ENCODE measurements around the gene FLOT1.

Gene FLOT1

DNA sequence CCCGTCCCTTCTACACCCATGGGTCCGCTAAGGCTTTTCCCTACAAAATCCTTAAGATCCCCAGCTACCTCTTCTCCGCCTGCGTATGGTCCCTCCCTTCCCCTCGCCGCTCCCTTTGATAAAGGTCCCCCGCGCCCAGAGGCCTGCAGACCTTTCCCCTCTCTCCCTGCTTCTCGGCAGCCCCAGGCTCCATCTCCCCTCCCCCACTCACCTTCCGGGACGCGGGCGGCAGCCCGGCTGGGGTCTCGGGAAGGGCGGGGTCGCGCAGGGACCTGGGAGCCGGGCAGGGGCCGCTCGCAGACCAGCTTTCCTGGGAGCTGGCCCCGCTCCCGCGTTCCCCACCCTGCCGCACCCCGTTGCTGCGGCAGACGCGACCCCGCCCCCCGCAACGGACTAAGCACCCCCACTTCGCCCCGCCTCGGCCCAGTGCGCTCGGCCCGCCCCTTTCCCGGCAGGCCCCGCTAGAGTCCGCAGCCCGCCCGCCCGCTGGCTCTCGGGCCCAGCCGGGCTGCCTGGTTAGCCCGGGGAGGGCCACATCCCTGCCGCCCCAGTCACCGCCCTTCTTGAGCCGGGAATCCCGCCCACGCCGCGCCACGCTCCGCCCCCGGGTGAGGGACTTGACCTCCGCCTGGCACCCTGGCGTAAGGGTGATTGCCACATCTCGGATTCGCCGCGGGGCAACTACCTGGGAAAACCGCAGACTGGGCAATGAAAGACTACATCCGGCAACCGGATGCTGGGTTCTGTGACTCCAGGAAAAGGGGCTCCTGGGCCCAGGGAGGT is at the start of gene FLOT1:
TSS of gene FLOT1 (minus strand) at position 372 of the 783 bp plus-strand sequence. CDS start 498 bp downstream, outside the sequence.
- Histone ChIP-seq H3K9me3 (no peaks in the 10 kb centered on the region), H3K36me3 (peaks cover 38% of the 10 kb centered on the region), H3K27me3 (no peaks in the 10 kb centered on the region), H3K4me2 (peak within 1 kb of the TSS; percentile 99), H3K4me3 (peak within 1 kb of the TSS; percentile 91), H3K27ac (peak within 1 kb of the TSS; percentile 94), H3K4me1 (peaks cover 61% of the 10 kb centered on the region), H4K20me1 (peaks cover 38% of the 10 kb centered on the region), H3K9ac (peak within 1 kb of the TSS; percentile 92)
- TF ChIP-seq Cebpa-rat (IDR thresholded peaks at IDR 0.05) = peak; percentile 85

DNA sequence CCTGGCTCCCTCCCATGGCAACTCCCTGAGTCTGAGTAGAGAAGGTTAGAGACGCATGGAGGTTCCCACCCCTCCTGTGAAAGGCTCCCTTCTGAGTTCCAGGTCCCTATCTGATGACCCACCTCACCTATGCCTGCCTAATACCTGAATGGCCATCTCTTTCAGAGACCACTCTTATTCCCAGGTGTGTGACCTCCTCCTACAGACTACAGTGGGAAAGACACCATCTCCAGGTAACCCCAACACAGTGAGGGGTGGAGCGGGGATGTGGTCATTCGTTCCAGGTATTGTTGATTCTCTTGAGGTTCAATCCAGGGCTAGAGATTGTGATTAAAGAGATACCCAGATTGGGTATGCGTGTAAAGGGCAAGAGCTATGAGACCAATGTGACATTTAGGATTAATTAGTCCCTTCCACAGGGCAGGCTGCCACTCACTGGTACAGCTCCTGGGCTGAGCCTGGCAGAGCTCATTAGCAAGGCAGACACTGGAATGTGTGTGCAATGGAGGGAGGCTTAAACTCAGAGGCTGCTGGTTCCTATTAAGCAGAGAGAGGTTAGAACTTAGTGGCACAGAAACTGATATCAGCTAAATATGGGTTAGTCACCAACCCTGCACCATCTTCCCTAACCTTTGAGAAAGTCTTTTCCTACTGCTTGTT is 48.4 kb upstream of the FLOT1 start:
- Histone ChIP-seq H3K9ac (no peak overlapping the region), H3K4me1 (peaks cover 75% of the 10 kb centered on the region), H3K27ac (no peak overlapping the region), H3K27me3 (no peaks in the 10 kb centered on the region), H3K36me3 (no peaks in the 10 kb centered on the region), H3K4me3 (no peak overlapping the region), H3K4me2 (peak overlapping the region; percentile 18; the same call in 1 of the 2 replicates), H4K20me1 (no peaks in the 10 kb centered on the region), H3K9me3 (no peaks in the 10 kb centered on the region)
- no peak for TF ChIP-seq Cebpa-rat (IDR thresholded peaks at IDR 0.05)

DNA sequence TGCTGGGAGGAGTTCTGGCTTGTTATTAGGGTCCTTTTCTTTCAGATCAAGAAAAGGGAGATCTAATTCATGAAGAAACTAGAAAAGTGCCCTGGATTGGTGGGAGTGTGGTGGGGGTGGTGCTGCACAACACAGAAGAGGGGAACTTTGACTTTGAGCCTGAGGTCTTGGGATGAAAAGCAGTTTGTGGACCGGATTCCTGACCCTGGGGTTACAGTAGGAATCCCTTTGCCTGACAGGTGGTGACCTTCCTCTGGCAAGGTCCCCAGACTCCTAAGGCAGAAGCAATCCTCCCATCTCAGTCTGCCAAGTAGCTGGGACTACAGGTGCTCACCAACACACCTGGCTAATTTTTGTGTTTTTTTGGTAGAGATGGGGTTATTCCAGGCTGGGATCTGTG is 47.1 kb upstream of the FLOT1 start:
- H3K27me3 ChIP-seq = no peaks in the 10 kb centered on the region
- no peak for TF ChIP-seq Cebpa-rat (IDR thresholded peaks at IDR 0.05)
- no peaks in the 10 kb centered on the region for H3K36me3 ChIP-seq
- H3K9me3 ChIP-seq = peaks cover 6% of the 10 kb centered on the region
- peak overlapping the region; percentile 71 for H3K4me2 ChIP-seq
- H4K20me1 ChIP-seq = no peaks in the 10 kb centered on the region
- no peak overlapping the region for H3K4me3 ChIP-seq
- no peak overlapping the region for H3K27ac ChIP-seq
- peaks cover 79% of the 10 kb centered on the region for H3K4me1 ChIP-seq
- no peak overlapping the region for H3K9ac ChIP-seq

- no peak for TF ChIP-seq Cebpa-rat (IDR thresholded peaks at IDR 0.05)
- Histone ChIP-seq H3K9me3 (peaks cover 9% of the 10 kb centered on the region), H3K4me2 (peak overlapping the region; percentile 71), H3K4me3 (no peak overlapping the region), H3K9ac (no peak overlapping the region), H3K27ac (no peak overlapping the region), H3K27me3 (no peaks in the 10 kb centered on the region), H3K4me1 (peaks cover 64% of the 10 kb centered on the region), H4K20me1 (no peaks in the 10 kb centered on the region), H3K36me3 (no peaks in the 10 kb centered on the region)
Measured at GRCh38 chr6:30787954-30788353, 45.5 kb upstream of the FLOT1 start.

DNA sequence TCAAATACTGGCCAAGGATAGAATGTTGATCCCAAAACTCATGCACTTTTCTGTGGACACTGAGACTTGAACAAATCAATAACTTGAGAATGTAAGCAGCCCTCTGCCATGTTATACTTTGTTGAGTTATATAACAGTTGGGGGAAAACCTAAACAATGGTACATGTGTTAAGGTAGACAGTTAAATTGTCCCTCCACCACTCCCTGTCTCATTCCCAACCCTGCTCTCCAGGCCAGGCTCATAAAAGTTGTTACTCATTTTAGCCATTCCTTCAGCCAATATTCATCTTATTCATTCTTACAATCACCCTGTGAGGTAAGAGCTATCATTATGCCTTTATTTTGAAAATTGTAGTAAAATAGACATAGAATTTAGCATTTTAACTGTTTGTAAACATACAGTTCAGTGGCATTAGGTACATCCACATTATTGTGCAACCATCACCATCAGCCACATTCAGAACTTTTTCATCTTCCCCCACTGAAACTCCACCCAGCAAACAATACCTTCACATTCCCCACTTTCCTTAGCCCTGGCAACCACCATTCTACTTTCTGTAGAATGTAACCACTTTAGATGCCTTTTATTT is 40.0 kb upstream of the FLOT1 start:
- H3K4me3 ChIP-seq = no peak overlapping the region
- H4K20me1 ChIP-seq = no peaks in the 10 kb centered on the region
- H3K9me3 ChIP-seq = peaks cover 9% of the 10 kb centered on the region
- H3K4me2 ChIP-seq = peak overlapping the region; percentile 75
- peak overlapping the region; percentile 52; the same call in 1 of the 2 replicates for H3K9ac ChIP-seq
- H3K4me1 ChIP-seq = peaks cover 62% of the 10 kb centered on the region
- H3K36me3 ChIP-seq = no peaks in the 10 kb centered on the region
- H3K27me3 ChIP-seq = no peaks in the 10 kb centered on the region
- H3K27ac ChIP-seq = peak overlapping the region; percentile 86
- no peak; the same call in 1 of the 2 replicates for TF ChIP-seq Cebpa-rat (IDR thresholded peaks at IDR 0.05)

DNA sequence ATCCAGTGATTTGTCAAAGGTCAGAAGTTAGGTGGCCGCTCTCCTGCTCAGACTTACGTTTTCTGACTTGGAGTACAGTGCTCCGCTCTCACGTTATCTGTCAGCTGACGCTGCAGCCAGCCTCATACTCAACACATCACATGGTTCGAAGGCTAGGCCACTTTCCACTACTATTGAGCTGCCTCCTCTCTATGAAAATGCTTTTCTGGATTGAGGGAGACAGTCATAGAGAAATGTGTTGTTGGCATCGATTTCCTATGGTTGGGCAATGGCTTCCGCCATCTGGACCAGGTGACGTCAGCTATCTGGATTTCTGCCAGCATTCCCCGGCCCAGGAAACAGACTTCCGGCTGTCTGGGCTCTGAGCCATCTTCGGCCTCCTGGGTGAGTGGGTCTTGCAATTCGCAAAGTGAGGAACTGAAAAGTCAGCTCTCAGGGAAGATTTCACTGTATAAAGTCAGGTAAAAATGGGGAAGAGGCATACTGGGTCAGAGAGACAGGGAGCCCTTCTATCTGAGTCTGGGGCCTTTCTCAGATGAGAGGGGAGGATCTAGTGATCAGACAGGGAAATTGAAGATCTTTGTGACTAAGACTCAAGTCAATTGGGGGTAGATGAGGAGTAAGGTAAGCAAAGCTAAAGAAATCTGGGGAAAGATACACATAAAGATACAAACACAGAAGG is 39.4 kb upstream of the FLOT1 start:
- TF ChIP-seq Cebpa-rat (IDR thresholded peaks at IDR 0.05) = peak; percentile 92
- no peak overlapping the region for H3K4me3 ChIP-seq
- peak overlapping the region; percentile 75 for H3K4me2 ChIP-seq
- H3K27me3 ChIP-seq = no peaks in the 10 kb centered on the region
- peaks cover 9% of the 10 kb centered on the region for H3K9me3 ChIP-seq
- H3K9ac ChIP-seq = peak overlapping the region; percentile 52; the same call in 1 of the 2 replicates
- peaks cover 62% of the 10 kb centered on the region for H3K4me1 ChIP-seq
- peak overlapping the region; percentile 86 for H3K27ac ChIP-seq
- no peaks in the 10 kb centered on the region for H4K20me1 ChIP-seq
- no peaks in the 10 kb centered on the region for H3K36me3 ChIP-seq

GRCh38 chr6:30781395-30781742 is 38.9 kb upstream of the FLOT1 start:
- no peak for TF ChIP-seq Cebpa-rat (IDR thresholded peaks at IDR 0.05)
- H3K36me3 ChIP-seq = no peaks in the 10 kb centered on the region
- peak overlapping the region; percentile 86 for H3K27ac ChIP-seq
- H3K4me2 ChIP-seq = peak overlapping the region; percentile 75
- H3K9ac ChIP-seq = peak overlapping the region; percentile 48; the same call in 1 of the 2 replicates
- no peaks in the 10 kb centered on the region for H3K27me3 ChIP-seq
- peaks cover 56% of the 10 kb centered on the region for H3K4me1 ChIP-seq
- H3K9me3 ChIP-seq = peaks cover 9% of the 10 kb centered on the region
- no peaks in the 10 kb centered on the region for H4K20me1 ChIP-seq
- H3K4me3 ChIP-seq = no peak overlapping the region

GRCh38 chr6:30780642-30780920 is 38.1 kb upstream of the FLOT1 start:
- no peak for TF ChIP-seq Cebpa-rat (IDR thresholded peaks at IDR 0.05)
- peaks cover 49% of the 10 kb centered on the region for H3K4me1 ChIP-seq
- H3K27ac ChIP-seq = 0 out of 2 replicates have a peak overlapping the region, but pooled peaks have one; percentile 15

DNA sequence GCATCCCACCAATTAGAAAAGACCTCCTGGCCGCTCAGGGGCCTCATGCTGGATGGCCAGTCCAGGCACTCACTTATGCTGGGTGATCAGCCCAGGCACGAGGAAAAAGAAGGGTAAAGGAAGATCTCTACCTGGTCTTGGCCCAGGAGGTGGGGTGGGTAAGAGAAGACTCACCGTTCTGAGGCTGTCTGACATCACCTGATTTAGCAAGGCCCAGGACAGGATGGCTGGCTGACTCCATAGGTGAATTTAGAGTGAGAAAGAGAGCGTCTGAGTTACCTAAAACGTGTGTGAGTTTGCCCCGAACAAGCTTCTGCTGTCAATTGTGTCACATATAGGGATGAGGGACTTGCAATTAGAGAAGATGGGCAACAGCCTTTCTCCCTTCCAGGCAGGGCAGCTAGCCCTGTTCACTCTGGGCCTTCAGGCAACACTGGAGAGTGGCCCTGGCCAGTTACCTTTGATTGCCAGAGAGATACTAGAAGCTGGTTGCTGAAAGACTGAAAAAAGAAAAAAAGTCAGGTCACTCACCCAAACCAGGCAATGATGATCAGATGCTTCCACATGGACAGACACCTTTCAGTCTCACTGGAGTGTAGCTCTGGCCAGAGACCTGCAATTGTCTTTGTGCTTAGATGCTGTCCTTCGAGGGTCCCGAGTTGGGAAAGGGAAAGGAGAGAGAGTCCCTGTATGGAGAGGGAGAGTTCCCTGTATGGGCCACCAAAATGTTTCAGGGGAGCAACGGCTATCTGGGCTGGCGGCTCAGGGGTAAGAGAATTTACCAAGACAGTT is 37.6 kb upstream of the FLOT1 start:
- no peaks in the 10 kb centered on the region for H4K20me1 ChIP-seq
- H3K4me2 ChIP-seq = no peak overlapping the region
- H3K4me1 ChIP-seq = peaks cover 47% of the 10 kb centered on the region
- H3K27me3 ChIP-seq = no peaks in the 10 kb centered on the region
- H3K27ac ChIP-seq = peak overlapping the region; percentile 15; the same call in 1 of the 2 replicates
- H3K36me3 ChIP-seq = no peaks in the 10 kb centered on the region
- TF ChIP-seq Cebpa-rat (IDR thresholded peaks at IDR 0.05) = no peak
- H3K9me3 ChIP-seq = peaks cover 7% of the 10 kb centered on the region
- no peak overlapping the region for H3K9ac ChIP-seq
- H3K4me3 ChIP-seq = no peak overlapping the region

More at GRCh38 chr6:30780642-30780920, 38.1 kb upstream of the FLOT1 start:
- Histone ChIP-seq H3K9ac (no peak overlapping the region), H3K4me3 (no peak overlapping the region), H4K20me1 (no peaks in the 10 kb centered on the region), H3K27me3 (no peaks in the 10 kb centered on the region), H3K36me3 (no peaks in the 10 kb centered on the region), H3K9me3 (peaks cover 9% of the 10 kb centered on the region), H3K4me2 (peak overlapping the region; percentile 75; the same call in 1 of the 2 replicates)
